HepG2 (cell line): ENCODE measurements around the gene PITHD1. TPM values are rescaled to one million over a fixed set of nuclear protein-coding genes. Genes with fewer than 3 reads are reported as not detected.

Source experiments
- AKNA ChIP-seq: sonication (generic); formaldehyde crosslinking; IDR thresholded peaks from 2 replicates; pipeline ENCODE4 v1.4.0; 2020; ENCODE audit warnings: missing genetic modification reagents, borderline replicate concordance
- ATF7-NPFF ChIP-seq: sonication (generic); formaldehyde crosslinking; IDR thresholded peaks from 2 replicates; pipeline ENCODE4 v1.8.1; 2023; ENCODE audit warnings: mild to moderate bottlenecking, low read depth, missing genetic modification reagents, moderate library complexity
- CREM ChIP-seq, 2 experiments: sonication (generic) in 1 of 2; formaldehyde crosslinking in 1 of 2; IDR thresholded peaks; 2 replicates each; pipeline versions ENCODE4 v1.4.0 to v1.6.1; 2016 to 2020; ENCODE audit warnings: antibody characterized with exemption in 1 of 2, mild to moderate bottlenecking in 1 of 2, missing genetic modification reagents in 1 of 2
- E2F5 ChIP-seq: sonication (generic); formaldehyde crosslinking; conservative IDR thresholded peaks from 2 replicates; pipeline ENCODE4 v1.4.0; 2020; ENCODE audit warnings: missing genetic modification reagents
- ETV5 ChIP-seq: IDR thresholded peaks from 2 replicates; pipeline ENCODE4 v1.6.1; 2018; ENCODE audit warnings: missing biosample characterization, missing genetic modification reagents, inconsistent platforms, borderline replicate concordance
- FOSL2 ChIP-seq: sonication (generic); formaldehyde crosslinking; IDR thresholded peaks from 2 replicates; pipeline ENCODE4 v1.4.0; 2020; ENCODE audit warnings: missing genetic modification reagents
- GABPB1 ChIP-seq: IDR thresholded peaks from 2 replicates; pipeline ENCODE4 v1.6.1; 2016; ENCODE audit warnings: mild to moderate bottlenecking, missing genetic modification reagents, moderate library complexity, missing compliant biosample characterization
- GMEB2 ChIP-seq: IDR thresholded peaks from 2 replicates; pipeline ENCODE4 v1.6.1; 2016; ENCODE audit warnings: missing biosample characterization, missing genetic modification reagents, low read depth
- IKZF4 ChIP-seq: sonication (generic); formaldehyde crosslinking; IDR thresholded peaks from 2 replicates; pipeline ENCODE4 v1.5.1; 2020; ENCODE audit warnings: borderline replicate concordance, mild to moderate bottlenecking, low read depth, missing genetic modification reagents; ENCODE audit errors: not compliant biosample characterization
- KDM5B ChIP-seq: sonication (generic); formaldehyde crosslinking; IDR thresholded peaks from 2 replicates; pipeline ENCODE4 v1.4.0; 2020; ENCODE audit warnings: missing genetic modification reagents, mild to moderate bottlenecking, borderline replicate concordance
- MXD4 ChIP-seq: IDR thresholded peaks from 2 replicates; pipeline ENCODE4 v1.6.1; 2016; ENCODE audit warnings: mild to moderate bottlenecking, missing biosample characterization, missing genetic modification reagents
- RAD21 ChIP-seq: fragments of 450-650 bp; formaldehyde crosslinking; IDR thresholded peaks from 2 replicates; pipeline ENCODE4 v1.5.0; 2020; ENCODE audit warnings: mild to moderate bottlenecking
- SKI ChIP-seq: fragments of 450-650 bp; IDR thresholded peaks from one replicate; pipeline ENCODE4 v1.6.1; 2018; ENCODE audit warnings: mild to moderate bottlenecking; ENCODE audit not compliant: partially characterized antibody
- TBX3 ChIP-seq: fragments of 450-650 bp; IDR thresholded peaks from 2 replicates; pipeline ENCODE4 v1.6.1; 2017; ENCODE audit warnings: antibody characterized with exemption, mild to moderate bottlenecking, inconsistent platforms, borderline replicate concordance
- THRA ChIP-seq: sonication (generic); formaldehyde crosslinking; IDR thresholded peaks from 2 replicates; pipeline ENCODE4 v1.4.0; 2020; ENCODE audit warnings: missing genetic modification reagents, borderline replicate concordance
- TMF1 ChIP-seq: sonication (generic); formaldehyde crosslinking; IDR thresholded peaks from 2 replicates; pipeline ENCODE4 v1.8.1; 2022; ENCODE audit warnings: low read depth, missing genetic modification reagents
- ZNF616 ChIP-seq: sonication (generic); formaldehyde crosslinking; IDR thresholded peaks from 2 replicates; pipeline ENCODE4 v1.5.0; 2020; ENCODE audit warnings: low read depth, mild to moderate bottlenecking, missing genetic modification reagents
- ZSCAN21 ChIP-seq: sonication (generic); formaldehyde crosslinking; IDR thresholded peaks from 2 replicates; pipeline ENCODE4 v1.8.0; 2022; ENCODE audit warnings: mild to moderate bottlenecking, missing genetic modification reagents, moderate library complexity, borderline replicate concordance
- polyA plus RNA-seq, 8 experiments: library from polyadenylated mRNA; depleted of rRNA in 3 of 8; stranded (reverse) in 7 of 8; unstranded in 1 of 8; fragments of >200 nt; fragmentation: Illumina TruSeq in 4 of 8; extraction: Trizol in 4 of 8; gene quantifications; 2 replicates each; pipeline versions ENCODE4 v1.2.1 to v1.2.3, GENCODE V29; 2011 to 2016; ENCODE audit warnings: low read depth in 4 of 8, missing spikeins in 1 of 8, mixed read lengths in 1 of 8; ENCODE audit not compliant: insufficient read depth in 1 of 8
- total RNA-seq, 5 experiments: library from RNA; depleted of rRNA; stranded (reverse); fragments of >200 nt; fragmentation: Illumina TruSeq; extraction: Trizol; gene quantifications; 2 replicates each; pipeline ENCODE4 v1.2.3, GENCODE V29; 2016; ENCODE audit warnings: low read depth in 1 of 5

Gene PITHD1
- total and polyA plus RNA-seq, 2 of the 13 experiments (the other 11 are each of a cell fraction or from before 2014, with no cell fraction given) = 28.0 to 37.3 TPM

- TF ChIP-seq MXD4 (CRISPR knock-in tag) (peak; percentile 37; the same call in 1 of the 2 replicates), IKZF4 (CRISPR knock-in tag) (no peak), ZSCAN21 (CRISPR knock-in tag) (no peak), RAD21 (CRISPR knock-in tag) (no peak), ETV5 (CRISPR knock-in tag) (peak; percentile 90), AKNA (CRISPR knock-in tag) (no peak), GMEB2 (CRISPR knock-in tag) (no peak), THRA (no peak), TMF1 (no peak), CREM (IDR thresholded peaks at IDR 0.05) (peak; percentile 70), CREM (CRISPR knock-in tag; IDR thresholded peaks at IDR 0.05) (no peak), E2F5 (CRISPR knock-in tag) (no peak), KDM5B (no peak), FOSL2 (0 out of 2 replicates have a peak, but pooled peaks have one; percentile 28), ATF7-NPFF (CRISPR knock-in tag) (peak; percentile 54; the same call in 1 of the 2 replicates), GABPB1 (CRISPR knock-in tag) (peak; percentile 96), ZNF616 (CRISPR knock-in tag) (no peak), TBX3 (no peak), SKI (no peak)
These were observed 12.7 kb downstream of the PITHD1 start, which contains the start of gene LYPLA2 (continued) for GRCh38 chr1:23790696-23791515.
